GM21737 (cell line): ENCODE data around the gene DLG2.

ENCODE experiments used
- ATAC-seq: cut with Tn5 transposase; IDR thresholded peaks from one replicate; pipeline ENCODE4 v1.9.1; 2021; ENCODE audit warnings: mild to moderate bottlenecking, moderate library complexity; ENCODE audit not compliant: unreplicated experiment

DLG2 gene

GRCh38 chr11:83923961-83924360 is 1703.2 kb downstream of the DLG2 start:
- no peak for ATAC-seq

- no peak for ATAC-seq
These were observed 1704.2 kb downstream of the DLG2 start for GRCh38 chr11:83922953-83923352.

- ATAC-seq = no peak
These were observed 1704.8 kb downstream of the DLG2 start for GRCh38 chr11:83922318-83922717.

- no peak for ATAC-seq
These were observed 1705.5 kb downstream of the DLG2 start for GRCh38 chr11:83921447-83922192.

GRCh38 chr11:83918476-83918875 is 1708.7 kb downstream of the DLG2 start:
- no peak for ATAC-seq

- ATAC-seq = no peak
These were observed 1712.1 kb downstream of the DLG2 start for GRCh38 chr11:83914995-83915394.

GRCh38 chr11:83909579-83910534 is 1717.3 kb downstream of the DLG2 start:
- ATAC-seq = no peak

GRCh38 chr11:83908298-83908856 is 1718.8 kb downstream of the DLG2 start:
- ATAC-seq = no peak

GRCh38 chr11:83895516-83895915 is 1731.6 kb downstream of the DLG2 start:
- ATAC-seq = no peak

- no peak for ATAC-seq
These were observed 1745.7 kb downstream of the DLG2 start for GRCh38 chr11:83881428-83881827.

GRCh38 chr11:83871054-83871453 is 1756.1 kb downstream of the DLG2 start:
- ATAC-seq = no peak

GRCh38 chr11:83866655-83867054 is 1760.5 kb downstream of the DLG2 start:
- ATAC-seq = no peak

GRCh38 chr11:83865636-83866461 is 1761.3 kb downstream of the DLG2 start:
- no peak for ATAC-seq

GRCh38 chr11:83864412-83865057 is 1762.6 kb downstream of the DLG2 start:
- ATAC-seq = no peak

- ATAC-seq = no peak
These were observed 1763.9 kb downstream of the DLG2 start for GRCh38 chr11:83863272-83863671.

GRCh38 chr11:83862691-83863090 is 1764.5 kb downstream of the DLG2 start:
- no peak for ATAC-seq

GRCh38 chr11:83862033-83862432 is 1765.1 kb downstream of the DLG2 start:
- ATAC-seq = no peak

GRCh38 chr11:83858694-83859093 is 1768.5 kb downstream of the DLG2 start:
- no peak for ATAC-seq

- ATAC-seq = no peak
These were observed 1771.9 kb downstream of the DLG2 start for GRCh38 chr11:83855237-83855636.

- ATAC-seq = no peak
These were observed 1774.2 kb downstream of the DLG2 start for GRCh38 chr11:83852775-83853442.
